Measurements from ENCODE around the gene ARMC10.
"Not testable (repeated sequence)": the region's sequence is repeated elsewhere in the genome, so short reads cannot be mapped to it uniquely, and the experiment has no call there.

Gene ARMC10

GRCh38 chr7:103074519-103075336 lies at the start of gene ARMC10, which contains the start of gene FBXL13:
Gene ARMC10 (plus strand): TSS chr7:103075140. CDS start chr7:103075273, 133 bp downstream.
Gene FBXL13 (minus strand): TSS chr7:103074796.
- peak; percentile 81 for DNase-seq

GRCh38 chr7:103025341-103025740 lies 49.6 kb upstream of the ARMC10 start:
- DNase-seq, result no peak

GRCh38 chr7:103031024-103031423 lies 43.9 kb upstream of the ARMC10 start:
- DNase-seq, result no peak

GRCh38 chr7:103031781-103032180 lies 43.2 kb upstream of the ARMC10 start:
- DNase-seq, result no peak

GRCh38 chr7:103034318-103034717 lies 40.6 kb upstream of the ARMC10 start:
- not testable (repeated sequence) for DNase-seq

GRCh38 chr7:103037476-103037822 lies 37.5 kb upstream of the ARMC10 start:
- DNase-seq, result no peak

GRCh38 chr7:103037823-103038739 lies 36.9 kb upstream of the ARMC10 start:
- not testable (repeated sequence) for DNase-seq

- not testable (repeated sequence) for DNase-seq
Observed at GRCh38 chr7:103041815-103042214, 33.1 kb upstream of the ARMC10 start.

- DNase-seq, result no peak
Observed at GRCh38 chr7:103048833-103049232, 26.1 kb upstream of the ARMC10 start.

GRCh38 chr7:103051519-103051918 lies 23.4 kb upstream of the ARMC10 start:
- DNase-seq, result no peak

- not testable (repeated sequence) for DNase-seq
Observed at GRCh38 chr7:103056006-103056405, 18.9 kb upstream of the ARMC10 start.

- DNase-seq, result no peak
Observed at GRCh38 chr7:103058122-103058521, 16.8 kb upstream of the ARMC10 start.

GRCh38 chr7:103059471-103059870 lies 15.5 kb upstream of the ARMC10 start:
- DNase-seq, result no peak

GRCh38 chr7:103063895-103064294 lies 11.0 kb upstream of the ARMC10 start:
- DNase-seq, result no peak

- DNase-seq, result peak; percentile 5
Observed at GRCh38 chr7:103065667-103066066, 9.3 kb upstream of the ARMC10 start.

- no peak for DNase-seq
Observed at GRCh38 chr7:103068414-103069403, 6.2 kb upstream of the ARMC10 start.

- no peak for DNase-seq
Observed at GRCh38 chr7:103071000-103071399, 3.9 kb upstream of the ARMC10 start.

- no peak for DNase-seq
Observed at GRCh38 chr7:103073989-103074518, 886 bp upstream of the ARMC10 start.

GRCh38 chr7:103075337-103075918 lies 488 bp downstream of the ARMC10 start:
- peak; percentile 20 for DNase-seq

- DNase-seq, result no peak
Observed at GRCh38 chr7:103076764-103077163, 1.8 kb downstream of the ARMC10 start.

GRCh38 chr7:103077318-103077717 lies 2.4 kb downstream of the ARMC10 start:
- no peak for DNase-seq

GRCh38 chr7:103078226-103078625 lies 3.3 kb downstream of the ARMC10 start:
- not testable (repeated sequence) for DNase-seq

Measured in NCI-H1694 treated with DMSO at 0.1 percent for 48 hours (cell line).